ENCODE results near the gene RAB31.
"Not testable (repeated sequence)": the region's sequence is repeated elsewhere in the genome, so short reads cannot be mapped to it uniquely, and the experiment has no call there.

Gene RAB31

DNA sequence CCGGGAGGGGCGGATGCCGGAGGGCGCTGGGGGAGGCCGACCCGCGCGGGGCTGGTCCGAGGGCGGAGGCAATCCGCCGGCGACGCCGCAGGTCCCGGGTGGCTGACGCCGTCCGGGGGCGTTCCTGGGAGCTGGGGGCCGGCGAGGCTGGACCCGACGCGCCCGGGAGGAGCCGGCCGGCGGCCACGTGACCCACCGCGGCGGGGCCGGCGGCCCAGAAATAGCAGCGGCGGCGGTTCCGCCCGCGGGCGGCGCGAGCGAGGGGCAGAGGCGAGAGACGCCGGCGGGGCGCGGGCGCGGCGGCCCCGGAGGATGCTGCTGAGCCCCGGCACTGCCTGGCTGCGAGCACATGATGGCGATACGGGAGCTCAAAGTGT is at the start of gene RAB31:
Gene RAB31, plus strand, starts transcription at position 245 of the 377 bp plus-strand sequence. Its CDS starts 105 bp downstream, at position 350.
- DNase-seq (ENCODE audit: low read depth, low spot score), result peak; percentile 59

DNA sequence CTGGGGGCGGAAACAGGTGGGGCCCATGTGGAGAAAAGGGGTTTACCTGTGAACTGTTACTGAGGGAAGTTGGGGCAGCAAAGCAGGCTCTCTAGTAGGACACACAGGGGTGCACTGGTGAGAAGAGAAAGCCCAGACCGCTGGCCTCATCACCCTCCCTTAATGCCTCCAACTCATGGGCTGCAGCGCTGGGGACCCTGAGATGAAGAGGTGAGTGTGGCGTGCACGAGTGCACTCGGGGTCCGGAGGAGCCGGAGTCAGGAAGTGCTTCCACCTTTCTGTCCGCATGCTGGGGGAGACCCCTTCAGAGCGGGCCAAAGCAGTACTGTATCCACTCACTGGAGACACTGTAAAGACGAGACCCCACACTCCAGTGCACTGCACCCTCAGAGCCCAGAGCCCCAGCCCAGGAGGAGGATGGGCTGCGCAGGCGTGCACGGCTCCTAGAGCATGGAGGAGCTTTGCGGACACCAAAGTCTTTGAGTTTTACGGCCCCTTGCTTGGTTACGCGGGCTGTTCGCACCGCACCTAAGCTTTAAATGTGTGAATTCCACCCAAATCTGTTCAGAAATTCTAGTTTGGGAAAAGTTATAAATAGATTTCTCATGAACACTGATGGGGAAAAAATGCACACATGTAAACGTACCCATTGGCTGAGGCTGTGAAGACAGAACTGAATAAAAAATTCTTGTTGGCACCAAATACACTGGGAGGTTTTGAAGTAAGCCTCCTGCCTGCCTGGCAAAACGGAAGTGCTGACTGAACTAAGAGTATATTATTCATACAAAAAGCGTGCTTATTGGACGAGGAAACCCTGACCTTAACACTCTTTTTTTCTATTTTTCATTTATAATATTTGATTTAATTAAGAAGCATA is 48.4 kb upstream of the RAB31 start:
- no peak for DNase-seq (ENCODE audit: low read depth, low spot score)

- DNase-seq (ENCODE audit: low read depth, low spot score), result no peak
These were observed 46.5 kb upstream of the RAB31 start for GRCh38 chr18:9661564-9661963.

DNA sequence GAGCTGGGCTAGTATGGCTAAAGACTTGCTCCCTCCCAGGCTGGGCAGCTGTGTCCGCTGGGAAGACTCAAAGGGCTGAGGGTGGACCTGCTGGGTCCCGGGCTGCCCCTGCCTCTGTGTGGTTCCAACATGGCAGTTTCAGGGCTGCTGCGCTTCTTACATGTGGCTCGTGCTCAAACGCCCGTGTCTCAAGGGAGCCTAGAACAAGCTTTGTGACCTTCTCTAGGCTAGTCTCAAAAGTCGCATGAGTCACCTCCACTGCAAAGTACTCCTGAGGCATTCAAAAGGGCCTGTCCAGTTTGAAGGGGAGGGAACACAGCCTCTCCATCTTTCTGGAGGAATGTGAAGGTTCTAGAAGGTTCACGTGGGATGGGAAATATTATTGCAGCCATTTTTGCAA is 44.7 kb upstream of the RAB31 start:
- no peak for DNase-seq (ENCODE audit: low read depth, low spot score)

DNA sequence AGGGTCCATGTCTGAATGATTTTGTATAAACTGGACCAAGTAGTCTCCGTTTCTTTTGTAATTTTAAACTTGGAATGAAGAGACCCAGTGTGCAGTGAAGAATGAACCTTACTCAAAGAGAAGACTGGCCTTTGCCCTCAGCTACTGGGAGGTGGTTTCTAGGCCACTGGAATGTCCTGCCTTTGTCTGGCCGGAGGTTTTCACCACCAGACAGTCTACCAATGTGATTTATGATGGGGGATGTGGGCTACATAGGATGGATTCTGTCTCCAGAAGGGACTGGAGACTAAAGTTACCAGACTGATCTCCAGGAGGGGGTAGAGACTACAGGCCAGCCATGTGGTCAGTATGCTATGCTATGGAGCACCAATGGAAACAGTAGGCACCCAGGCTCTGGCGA is 42.8 kb upstream of the RAB31 start:
- DNase-seq (ENCODE audit: low read depth, low spot score), result no peak

- no peak for DNase-seq (ENCODE audit: low read depth, low spot score)
These were observed 41.6 kb upstream of the RAB31 start for GRCh38 chr18:9666548-9666947.

DNA sequence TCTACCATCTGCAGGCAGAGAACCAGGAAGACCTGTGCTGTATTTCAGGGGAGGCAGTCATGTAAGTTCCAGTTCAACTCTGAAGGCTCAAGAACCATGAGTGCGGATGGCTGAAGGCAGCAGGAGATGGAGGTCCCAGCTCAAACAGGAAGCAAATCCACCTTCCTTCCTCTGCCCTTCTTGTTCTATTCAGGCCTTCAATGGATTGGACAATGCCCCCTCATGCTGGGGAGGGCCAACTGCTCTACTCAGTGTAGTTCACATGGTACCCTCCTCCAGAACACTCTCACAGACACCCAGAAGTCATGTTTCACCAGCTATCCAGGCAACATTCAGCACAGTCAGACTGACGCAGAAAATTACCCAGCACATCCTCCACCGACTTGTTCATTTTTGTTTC is 39.1 kb upstream of the RAB31 start:
- no peak for DNase-seq (ENCODE audit: low read depth, low spot score)

DNA sequence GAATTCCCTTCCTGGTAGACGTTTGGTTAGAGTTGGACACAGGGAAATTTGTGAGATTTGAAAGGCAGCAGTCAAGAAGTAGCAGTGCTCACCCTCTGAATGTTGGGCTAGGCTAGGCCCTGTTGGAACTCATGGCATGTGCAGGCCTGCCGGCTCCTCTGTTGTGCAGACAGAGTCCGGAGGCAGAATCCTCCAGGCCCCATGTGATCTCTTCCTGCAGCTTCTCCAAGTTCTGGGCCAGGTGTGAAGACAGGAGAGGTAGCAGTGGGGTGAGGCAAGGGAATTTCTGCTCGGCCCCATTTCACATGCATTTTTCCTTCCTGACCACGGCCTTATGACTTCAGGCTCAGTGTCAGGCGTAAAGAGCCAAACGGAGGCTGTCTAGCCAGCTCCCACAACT is 36.9 kb upstream of the RAB31 start:
- DNase-seq (ENCODE audit: low read depth, low spot score), result peak; percentile 23

- DNase-seq (ENCODE audit: low read depth, low spot score), result peak; percentile 51
These were observed 34.5 kb upstream of the RAB31 start for GRCh38 chr18:9673296-9674251.

DNA sequence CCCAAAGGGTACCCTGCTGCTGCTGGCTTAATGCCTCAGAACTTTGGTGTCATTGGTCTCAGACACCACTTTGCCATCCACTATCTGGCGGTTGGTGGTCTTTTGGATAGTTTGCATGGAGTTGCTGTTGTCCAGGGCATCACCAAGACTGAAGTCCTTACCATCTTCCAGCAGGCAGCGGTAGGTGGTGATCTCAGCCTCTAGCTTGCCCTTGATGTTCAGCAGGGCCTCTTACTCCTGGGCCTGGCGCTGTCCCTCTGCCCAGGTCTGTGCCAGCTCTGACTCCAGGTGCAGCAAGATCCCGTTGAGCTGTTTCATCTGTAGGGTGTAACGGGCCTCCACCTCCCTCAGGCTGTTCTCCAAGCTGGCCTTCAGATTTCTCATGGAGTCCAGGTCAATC is 29.9 kb upstream of the RAB31 start:
- not testable (repeated sequence) for DNase-seq (ENCODE audit: low read depth, low spot score)

DNA sequence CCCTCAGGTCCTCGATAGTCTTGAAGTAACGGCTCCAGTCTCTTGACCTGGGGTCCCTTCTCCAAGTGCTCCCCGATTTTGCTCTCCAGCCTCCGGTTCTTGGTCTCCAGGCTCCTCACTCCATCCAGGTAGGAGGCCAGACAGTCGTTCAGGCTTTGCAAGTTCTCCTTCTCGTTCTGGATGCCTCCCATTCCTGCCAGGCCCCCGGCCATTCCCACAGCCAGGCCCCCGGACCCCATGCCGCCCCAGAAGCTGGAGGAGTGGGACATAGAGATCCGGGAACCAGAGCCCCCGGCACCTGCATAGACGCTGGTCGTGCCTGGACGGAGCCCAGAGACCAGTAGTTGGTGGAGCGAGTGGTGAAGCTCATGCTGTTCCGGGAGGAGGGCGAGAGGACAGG is 29.0 kb upstream of the RAB31 start:
- DNase-seq (ENCODE audit: low read depth, low spot score), result no peak

- no peak for DNase-seq (ENCODE audit: low read depth, low spot score)
These were observed 26.9 kb upstream of the RAB31 start for GRCh38 chr18:9681217-9681616.

DNA sequence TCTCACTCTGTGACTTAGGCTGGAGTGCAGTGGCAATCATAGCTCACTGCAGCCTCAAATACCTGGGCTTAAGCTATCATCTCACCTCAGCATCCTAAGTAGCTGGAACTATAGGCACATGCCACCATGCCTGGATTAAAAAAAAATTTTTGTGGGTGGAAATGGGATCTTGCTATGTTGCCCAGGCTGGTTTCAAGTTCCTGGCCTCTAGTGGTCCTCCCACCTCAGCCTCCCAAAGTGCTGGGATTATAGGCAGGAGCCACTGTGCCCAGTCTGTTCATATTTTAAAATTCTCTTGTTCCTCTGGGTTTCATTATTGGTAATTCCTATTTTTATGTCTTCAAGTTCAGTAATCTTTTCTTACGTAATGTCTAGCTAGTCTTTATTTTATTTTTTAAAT is 25.5 kb upstream of the RAB31 start:
- DNase-seq (ENCODE audit: low read depth, low spot score), result no peak

DNA sequence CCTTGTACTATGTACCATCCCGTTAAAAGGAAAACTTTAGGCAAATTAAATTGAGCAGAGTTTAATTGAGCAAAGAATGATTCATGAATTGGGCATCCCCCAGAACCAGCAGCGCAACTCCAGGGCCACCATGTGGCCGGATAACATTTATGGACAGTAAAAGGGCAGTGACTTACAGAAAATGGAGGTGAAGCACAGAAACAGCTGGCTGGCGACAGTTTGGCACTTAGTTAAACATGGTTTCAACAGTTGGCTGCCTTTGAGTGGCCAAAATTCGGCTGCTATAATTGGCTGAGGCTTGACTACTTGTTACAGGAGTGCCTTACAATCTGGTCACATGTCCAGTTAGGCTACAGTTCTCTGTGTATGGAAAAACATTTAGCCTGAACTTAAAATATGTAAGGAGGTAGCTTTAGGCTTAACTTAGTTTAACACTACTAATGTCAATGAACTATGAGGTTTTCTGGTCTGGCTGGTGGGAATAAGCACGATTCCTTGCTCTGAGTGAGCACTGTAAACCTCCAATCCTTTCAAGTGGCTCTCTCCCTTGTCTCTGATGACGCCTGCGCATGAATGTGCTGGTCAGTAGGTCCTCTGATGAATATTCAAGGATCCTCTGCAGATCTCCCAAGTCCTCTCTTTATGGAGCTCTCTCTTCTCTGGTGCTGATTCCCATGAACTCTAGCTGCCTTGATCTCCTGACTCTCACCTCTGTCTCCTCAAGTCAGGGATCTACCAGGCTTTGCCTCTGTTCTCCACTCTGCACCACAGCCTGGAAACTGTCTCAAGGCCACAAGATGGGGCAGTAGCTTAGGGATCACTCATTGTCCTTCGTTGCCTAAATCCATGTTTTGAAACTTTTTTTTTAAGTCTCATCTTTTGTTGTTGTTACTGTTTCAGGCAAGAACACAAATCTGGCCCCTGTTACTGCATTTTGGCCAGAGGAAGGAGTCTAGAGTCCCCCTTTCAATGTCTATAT is 24.4 kb upstream of the RAB31 start:
- peak; percentile 47 for DNase-seq (ENCODE audit: low read depth, low spot score)

- DNase-seq (ENCODE audit: low read depth, low spot score), result no peak
These were observed 23.1 kb upstream of the RAB31 start for GRCh38 chr18:9684881-9685614.

DNA sequence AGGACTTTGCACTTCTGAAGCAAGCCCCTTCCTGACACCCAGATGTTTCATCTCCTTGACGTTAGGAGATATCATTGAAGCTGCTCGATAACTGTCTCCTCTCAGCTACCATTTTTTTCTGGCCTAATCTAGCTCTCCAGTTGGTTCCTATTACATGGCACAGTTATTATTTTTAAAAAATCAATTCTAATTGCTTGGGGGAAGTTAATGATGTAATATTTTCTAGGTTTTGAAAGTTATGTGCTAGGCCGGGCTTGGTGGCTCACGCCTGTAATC is 22.5 kb upstream of the RAB31 start:
- no peak for DNase-seq (ENCODE audit: low read depth, low spot score)

DNA sequence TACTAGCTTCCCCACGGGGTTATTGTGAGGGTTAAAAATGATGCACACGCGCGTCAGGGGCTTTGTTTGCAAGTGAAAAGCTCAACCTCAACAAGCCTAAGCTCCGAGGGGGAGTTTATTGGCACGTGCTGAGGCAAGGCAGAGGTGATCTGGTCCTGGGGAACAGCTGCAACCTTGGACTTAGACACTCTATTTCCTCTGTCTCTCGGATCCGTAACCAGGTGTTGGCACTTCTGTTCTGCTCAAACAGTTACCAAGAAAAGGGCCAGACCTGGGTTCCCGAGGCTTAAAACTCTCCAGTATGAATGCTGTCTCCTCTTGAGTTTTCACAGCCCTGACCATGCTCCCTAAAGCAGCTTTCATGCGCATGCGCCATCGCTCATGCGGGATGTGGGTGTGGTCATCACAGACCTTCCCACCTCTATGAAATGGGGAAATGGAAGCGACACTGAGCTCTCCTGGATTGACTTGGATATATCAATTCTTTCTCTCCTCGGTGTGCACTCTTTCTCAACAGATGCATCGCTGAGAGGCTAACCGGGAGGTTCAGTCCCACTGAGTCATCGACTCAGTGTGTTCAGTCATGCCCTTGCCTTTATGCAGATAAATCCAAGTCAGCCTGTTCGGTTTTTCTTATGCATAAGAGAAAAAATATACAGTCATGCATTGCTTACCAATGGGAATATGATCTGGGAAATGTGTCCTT is 19.9 kb upstream of the RAB31 start:
- no peak for DNase-seq (ENCODE audit: low read depth, low spot score)

DNA sequence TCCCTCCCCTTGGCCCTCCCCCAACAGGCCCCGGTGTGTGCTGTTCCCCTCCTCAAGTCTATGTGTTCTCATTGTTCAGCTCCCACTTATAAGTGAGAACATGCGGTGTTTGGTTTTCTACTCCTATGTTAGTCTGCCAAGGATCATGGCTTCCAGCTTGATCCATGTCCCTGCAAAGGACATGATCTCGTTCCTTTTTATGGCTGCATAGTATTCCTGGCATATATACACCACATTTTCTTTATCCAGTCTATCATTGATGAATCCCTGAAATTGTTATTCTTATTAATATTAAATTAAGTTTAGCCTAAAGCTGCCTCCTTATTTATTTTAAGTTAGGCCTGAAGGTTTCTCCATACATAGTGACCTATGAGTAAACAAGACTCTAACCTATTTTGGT is 18.8 kb upstream of the RAB31 start:
- DNase-seq (ENCODE audit: low read depth, low spot score), result no peak

- DNase-seq (ENCODE audit: low read depth, low spot score), result no peak
These were observed 17.5 kb upstream of the RAB31 start for GRCh38 chr18:9690418-9691188.

- DNase-seq (ENCODE audit: low read depth, low spot score), result no peak
These were observed 16.9 kb upstream of the RAB31 start for GRCh38 chr18:9691235-9691634.

Data from ELF-1 (cell line).